WTC11 (cell line): ENCODE data around the gene NPLOC4. TPM values are rescaled to one million over a fixed set of nuclear protein-coding genes. Genes with fewer than 3 reads are reported as not detected.

Source experiments
- CREB1 ChIP-seq: sonication (generic); formaldehyde crosslinking; IDR thresholded peaks from 2 replicates; pipeline ENCODE4 v1.8.0; 2023; ENCODE audit warnings: mild to moderate bottlenecking, missing genetic modification reagents
- CREM ChIP-seq: sonication (generic); formaldehyde crosslinking; IDR thresholded peaks from 2 replicates; pipeline ENCODE4 v1.8.1; 2022; ENCODE audit warnings: mild to moderate bottlenecking, missing genetic modification reagents, moderate library complexity
- JUN ChIP-seq: sonication (generic); formaldehyde crosslinking; IDR thresholded peaks from 2 replicates; pipeline ENCODE4 v1.8.0; 2023; ENCODE audit warnings: mild to moderate bottlenecking, missing genetic modification reagents
- KAT7 ChIP-seq: sonication (generic); formaldehyde crosslinking; IDR thresholded peaks from 2 replicates; pipeline ENCODE4 v1.8.1; 2023; ENCODE audit warnings: missing genetic modification reagents, mild to moderate bottlenecking, borderline replicate concordance
- NFATC4 ChIP-seq: fragments of 250-450 bp; sonication (Bioruptor Pico); IDR thresholded peaks from 2 replicates; pipeline ENCODE4 v1.9.0; 2021; ENCODE audit warnings: mild to moderate bottlenecking
- NFE2L1 ChIP-seq: sonication (generic); formaldehyde crosslinking; IDR thresholded peaks from 2 replicates; pipeline ENCODE4 v1.8.1; 2023; ENCODE audit warnings: missing genetic modification reagents
- NFYB ChIP-seq: sonication (generic); formaldehyde crosslinking; conservative IDR thresholded peaks from 2 replicates; pipeline ENCODE4 v1.8.0; 2022; ENCODE audit warnings: low read depth, missing genetic modification reagents
- NR3C1 ChIP-seq: sonication (generic); formaldehyde crosslinking; conservative IDR thresholded peaks from 2 replicates; pipeline ENCODE4 v1.8.1; 2023; ENCODE audit warnings: low read depth, mild to moderate bottlenecking, missing genetic modification reagents
- OVOL2 ChIP-seq: fragments of 250-450 bp; sonication (Bioruptor Pico); IDR thresholded peaks from 2 replicates; pipeline ENCODE4 v1.9.0; 2021; ENCODE audit warnings: mild to moderate bottlenecking, borderline replicate concordance
- SP1 ChIP-seq: sonication (generic); formaldehyde crosslinking; conservative IDR thresholded peaks from 2 replicates; pipeline ENCODE4 v1.8.1; 2022; ENCODE audit warnings: missing genetic modification reagents
- TCF7 ChIP-seq: sonication (generic); formaldehyde crosslinking; IDR thresholded peaks from 2 replicates; pipeline ENCODE4 v1.8.0; 2022; ENCODE audit warnings: mild to moderate bottlenecking, low read depth, missing genetic modification reagents, moderate library complexity
- TEAD1 ChIP-seq: sonication (generic); formaldehyde crosslinking; IDR thresholded peaks from 2 replicates; pipeline ENCODE4 v1.8.0; 2022; ENCODE audit warnings: mild to moderate bottlenecking, missing genetic modification reagents
- TEAD4 ChIP-seq: sonication (generic); formaldehyde crosslinking; IDR thresholded peaks from 2 replicates; pipeline ENCODE4 v1.8.0; 2022; ENCODE audit warnings: mild to moderate bottlenecking, missing genetic modification reagents
- ZNF121 ChIP-seq: sonication (generic); formaldehyde crosslinking; IDR thresholded peaks from 2 replicates; pipeline ENCODE4 v1.8.0; 2023; ENCODE audit warnings: missing genetic modification reagents
- ZNF138 ChIP-seq: sonication (generic); formaldehyde crosslinking; conservative IDR thresholded peaks from 2 replicates; pipeline ENCODE4 v1.8.1; 2022; ENCODE audit warnings: mild to moderate bottlenecking, moderate library complexity, missing genetic modification reagents
- ZNF219 ChIP-seq: sonication (generic); formaldehyde crosslinking; IDR thresholded peaks from 2 replicates; pipeline ENCODE4 v1.8.0; 2023; ENCODE audit warnings: missing genetic modification reagents, mild to moderate bottlenecking, borderline replicate concordance
- ZNF232 ChIP-seq: sonication (generic); formaldehyde crosslinking; IDR thresholded peaks from 2 replicates; pipeline ENCODE4 v1.8.0; 2022; ENCODE audit warnings: mild to moderate bottlenecking, missing genetic modification reagents
- ZNF263 ChIP-seq: sonication (generic); formaldehyde crosslinking; IDR thresholded peaks from 2 replicates; pipeline ENCODE4 v1.8.1; 2022; ENCODE audit warnings: low read depth, mild to moderate bottlenecking, moderate library complexity, missing genetic modification reagents
- ZNF671 ChIP-seq: fragments of 250-450 bp; sonication (Bioruptor Pico); IDR thresholded peaks from 2 replicates; pipeline ENCODE4 v1.8.0; 2021; ENCODE audit warnings: mild to moderate bottlenecking
- total RNA-seq: library from RNA; stranded (reverse); gene quantifications from 3 replicates; pipeline ENCODE4 v1.2.3, GENCODE V29; 2021
- TF ChIP-seq, protein P1 (sequence below): sonication (generic); formaldehyde crosslinking; IDR thresholded peaks from 2 replicates; pipeline ENCODE4 v1.8.1; 2022; ENCODE audit warnings: low read depth, missing genetic modification reagents, borderline replicate concordance
- TF ChIP-seq, protein P2 (sequence below): sonication (generic); formaldehyde crosslinking; IDR thresholded peaks from 2 replicates; pipeline ENCODE4 v1.8.0; 2022; ENCODE audit warnings: mild to moderate bottlenecking, missing genetic modification reagents
- TF ChIP-seq, protein P3 (sequence below): fragments of 250-450 bp; sonication (Bioruptor Pico); IDR thresholded peaks from 2 replicates; pipeline ENCODE4 v2.1.2; 2022; ENCODE audit warnings: mild to moderate bottlenecking, moderate library complexity
- TF ChIP-seq, protein P4 (sequence below): fragments of 250-450 bp; sonication (Bioruptor Pico); IDR thresholded peaks from 2 replicates; pipeline ENCODE4 v1.9.0; 2021; ENCODE audit warnings: mild to moderate bottlenecking
- TF ChIP-seq, protein P5 (sequence below): sonication (generic); formaldehyde crosslinking; IDR thresholded peaks from 2 replicates; pipeline ENCODE4 v1.8.1; 2023; ENCODE audit warnings: mild to moderate bottlenecking, missing genetic modification reagents, moderate library complexity
- TF ChIP-seq, protein P6 (sequence below): sonication (generic); formaldehyde crosslinking; IDR thresholded peaks from 2 replicates; pipeline ENCODE4 v1.8.1; 2023; ENCODE audit warnings: mild to moderate bottlenecking, missing genetic modification reagents, borderline replicate concordance
- TF ChIP-seq, protein P7 (sequence below): fragments of 250-450 bp; sonication (Bioruptor Pico); conservative IDR thresholded peaks from 2 replicates; pipeline ENCODE4 v1.9.0; 2021; ENCODE audit warnings: mild to moderate bottlenecking

The NPLOC4 gene
- total RNA-seq, 1 experiment from 2014 or later, result 83.5 TPM

DNA sequence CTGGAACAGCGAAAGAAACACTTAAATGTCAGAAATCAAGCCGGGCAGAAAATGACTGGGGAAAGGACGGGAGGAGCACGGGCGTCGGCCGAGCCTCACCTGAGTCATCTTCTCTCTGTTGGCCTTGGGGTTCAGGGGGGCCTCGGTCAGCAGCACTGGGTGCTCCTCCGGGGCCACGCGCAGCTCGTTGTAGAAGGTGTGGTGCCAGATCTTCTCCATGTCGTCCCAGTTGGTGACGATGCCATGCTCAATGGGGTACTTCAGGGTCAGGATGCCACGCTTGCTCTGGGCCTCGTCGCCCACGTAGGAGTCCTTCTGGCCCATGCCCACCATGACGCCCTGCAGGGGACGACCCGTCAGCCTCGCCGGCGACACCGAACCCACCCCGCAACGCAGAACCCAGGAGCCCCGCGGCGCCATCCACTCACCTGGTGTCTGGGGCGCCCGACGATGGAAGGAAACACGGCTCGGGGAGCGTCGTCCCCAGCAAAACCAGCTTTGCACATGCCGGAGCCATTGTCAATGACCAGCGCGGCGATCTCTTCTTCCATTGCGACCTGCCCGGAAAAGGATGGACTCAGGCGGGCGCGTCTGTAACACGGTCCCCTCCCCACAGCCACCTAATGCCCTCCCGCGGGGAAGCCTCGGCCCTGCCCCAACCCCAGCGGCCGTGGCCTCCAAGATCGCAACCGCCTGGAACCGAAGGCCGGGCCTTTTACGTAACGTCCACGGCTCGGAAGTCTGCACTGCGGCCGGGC is 124.9 kb downstream of the NPLOC4 start (continued):
- TF ChIP-seq, protein P1, sequence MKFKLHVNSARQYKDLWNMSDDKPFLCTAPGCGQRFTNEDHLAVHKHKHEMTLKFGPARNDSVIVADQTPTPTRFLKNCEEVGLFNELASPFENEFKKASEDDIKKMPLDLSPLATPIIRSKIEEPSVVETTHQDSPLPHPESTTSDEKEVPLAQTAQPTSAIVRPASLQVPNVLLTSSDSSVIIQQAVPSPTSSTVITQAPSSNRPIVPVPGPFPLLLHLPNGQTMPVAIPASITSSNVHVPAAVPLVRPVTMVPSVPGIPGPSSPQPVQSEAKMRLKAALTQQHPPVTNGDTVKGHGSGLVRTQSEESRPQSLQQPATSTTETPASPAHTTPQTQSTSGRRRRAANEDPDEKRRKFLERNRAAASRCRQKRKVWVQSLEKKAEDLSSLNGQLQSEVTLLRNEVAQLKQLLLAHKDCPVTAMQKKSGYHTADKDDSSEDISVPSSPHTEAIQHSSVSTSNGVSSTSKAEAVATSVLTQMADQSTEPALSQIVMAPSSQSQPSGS, result no peak
- TF ChIP-seq TCF7 (no peak), ZNF263 (CRISPR knock-in tag) (no peak), ZNF671 (CRISPR knock-in tag) (peak; percentile 76), JUN (CRISPR knock-in tag) (no peak; the same call in 1 of the 2 replicates), CREB1 (CRISPR knock-in tag) (no peak), ZNF138 (CRISPR knock-in tag) (no peak), NFATC4 (CRISPR knock-in tag) (peak; percentile 89), TEAD4 (no peak), ZNF232 (no peak), ZNF121 (no peak), NFE2L1 (peak; percentile 54; the same call in 1 of the 2 replicates), NFYB (CRISPR knock-in tag) (no peak; the same call in 1 of the 2 replicates), OVOL2 (CRISPR knock-in tag) (no peak), NR3C1 (CRISPR knock-in tag) (no peak), CREM (CRISPR knock-in tag) (no peak), KAT7 (peak; percentile 25; the same call in 1 of the 2 replicates), SP1 (CRISPR knock-in tag) (no peak), ZNF219 (CRISPR knock-in tag) (no peak), TEAD1 (CRISPR knock-in tag) (no peak; the same call in 1 of the 2 replicates)
- TF ChIP-seq, protein P2, sequence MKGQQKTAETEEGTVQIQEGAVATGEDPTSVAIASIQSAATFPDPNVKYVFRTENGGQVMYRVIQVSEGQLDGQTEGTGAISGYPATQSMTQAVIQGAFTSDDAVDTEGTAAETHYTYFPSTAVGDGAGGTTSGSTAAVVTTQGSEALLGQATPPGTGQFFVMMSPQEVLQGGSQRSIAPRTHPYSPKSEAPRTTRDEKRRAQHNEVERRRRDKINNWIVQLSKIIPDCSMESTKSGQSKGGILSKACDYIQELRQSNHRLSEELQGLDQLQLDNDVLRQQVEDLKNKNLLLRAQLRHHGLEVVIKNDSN (CRISPR knock-in tag), result no peak
- TF ChIP-seq, protein P3, sequence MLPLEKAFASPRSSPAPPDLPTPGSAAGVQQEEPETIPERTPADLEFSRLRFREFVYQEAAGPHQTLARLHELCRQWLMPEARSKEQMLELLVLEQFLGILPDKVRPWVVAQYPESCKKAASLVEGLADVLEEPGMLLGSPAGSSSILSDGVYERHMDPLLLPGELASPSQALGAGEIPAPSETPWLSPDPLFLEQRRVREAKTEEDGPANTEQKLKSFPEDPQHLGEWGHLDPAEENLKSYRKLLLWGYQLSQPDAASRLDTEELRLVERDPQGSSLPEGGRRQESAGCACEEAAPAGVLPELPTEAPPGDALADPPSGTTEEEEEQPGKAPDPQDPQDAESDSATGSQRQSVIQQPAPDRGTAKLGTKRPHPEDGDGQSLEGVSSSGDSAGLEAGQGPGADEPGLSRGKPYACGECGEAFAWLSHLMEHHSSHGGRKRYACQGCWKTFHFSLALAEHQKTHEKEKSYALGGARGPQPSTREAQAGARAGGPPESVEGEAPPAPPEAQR (CRISPR knock-in tag), result no peak
- TF ChIP-seq, protein P4, sequence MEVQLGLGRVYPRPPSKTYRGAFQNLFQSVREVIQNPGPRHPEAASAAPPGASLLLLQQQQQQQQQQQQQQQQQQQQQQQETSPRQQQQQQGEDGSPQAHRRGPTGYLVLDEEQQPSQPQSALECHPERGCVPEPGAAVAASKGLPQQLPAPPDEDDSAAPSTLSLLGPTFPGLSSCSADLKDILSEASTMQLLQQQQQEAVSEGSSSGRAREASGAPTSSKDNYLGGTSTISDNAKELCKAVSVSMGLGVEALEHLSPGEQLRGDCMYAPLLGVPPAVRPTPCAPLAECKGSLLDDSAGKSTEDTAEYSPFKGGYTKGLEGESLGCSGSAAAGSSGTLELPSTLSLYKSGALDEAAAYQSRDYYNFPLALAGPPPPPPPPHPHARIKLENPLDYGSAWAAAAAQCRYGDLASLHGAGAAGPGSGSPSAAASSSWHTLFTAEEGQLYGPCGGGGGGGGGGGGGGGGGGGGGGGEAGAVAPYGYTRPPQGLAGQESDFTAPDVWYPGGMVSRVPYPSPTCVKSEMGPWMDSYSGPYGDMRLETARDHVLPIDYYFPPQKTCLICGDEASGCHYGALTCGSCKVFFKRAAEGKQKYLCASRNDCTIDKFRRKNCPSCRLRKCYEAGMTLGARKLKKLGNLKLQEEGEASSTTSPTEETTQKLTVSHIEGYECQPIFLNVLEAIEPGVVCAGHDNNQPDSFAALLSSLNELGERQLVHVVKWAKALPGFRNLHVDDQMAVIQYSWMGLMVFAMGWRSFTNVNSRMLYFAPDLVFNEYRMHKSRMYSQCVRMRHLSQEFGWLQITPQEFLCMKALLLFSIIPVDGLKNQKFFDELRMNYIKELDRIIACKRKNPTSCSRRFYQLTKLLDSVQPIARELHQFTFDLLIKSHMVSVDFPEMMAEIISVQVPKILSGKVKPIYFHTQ (CRISPR knock-in tag), result peak; percentile 84; the same call in 1 of the 2 replicates
- TF ChIP-seq, protein P5, sequence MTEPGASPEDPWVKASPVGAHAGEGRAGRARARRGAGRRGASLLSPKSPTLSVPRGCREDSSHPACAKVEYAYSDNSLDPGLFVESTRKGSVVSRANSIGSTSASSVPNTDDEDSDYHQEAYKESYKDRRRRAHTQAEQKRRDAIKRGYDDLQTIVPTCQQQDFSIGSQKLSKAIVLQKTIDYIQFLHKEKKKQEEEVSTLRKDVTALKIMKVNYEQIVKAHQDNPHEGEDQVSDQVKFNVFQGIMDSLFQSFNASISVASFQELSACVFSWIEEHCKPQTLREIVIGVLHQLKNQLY (CRISPR knock-in tag), result 0 out of 2 replicates have a peak, but pooled peaks have one; percentile 68
- TF ChIP-seq, protein P6, sequence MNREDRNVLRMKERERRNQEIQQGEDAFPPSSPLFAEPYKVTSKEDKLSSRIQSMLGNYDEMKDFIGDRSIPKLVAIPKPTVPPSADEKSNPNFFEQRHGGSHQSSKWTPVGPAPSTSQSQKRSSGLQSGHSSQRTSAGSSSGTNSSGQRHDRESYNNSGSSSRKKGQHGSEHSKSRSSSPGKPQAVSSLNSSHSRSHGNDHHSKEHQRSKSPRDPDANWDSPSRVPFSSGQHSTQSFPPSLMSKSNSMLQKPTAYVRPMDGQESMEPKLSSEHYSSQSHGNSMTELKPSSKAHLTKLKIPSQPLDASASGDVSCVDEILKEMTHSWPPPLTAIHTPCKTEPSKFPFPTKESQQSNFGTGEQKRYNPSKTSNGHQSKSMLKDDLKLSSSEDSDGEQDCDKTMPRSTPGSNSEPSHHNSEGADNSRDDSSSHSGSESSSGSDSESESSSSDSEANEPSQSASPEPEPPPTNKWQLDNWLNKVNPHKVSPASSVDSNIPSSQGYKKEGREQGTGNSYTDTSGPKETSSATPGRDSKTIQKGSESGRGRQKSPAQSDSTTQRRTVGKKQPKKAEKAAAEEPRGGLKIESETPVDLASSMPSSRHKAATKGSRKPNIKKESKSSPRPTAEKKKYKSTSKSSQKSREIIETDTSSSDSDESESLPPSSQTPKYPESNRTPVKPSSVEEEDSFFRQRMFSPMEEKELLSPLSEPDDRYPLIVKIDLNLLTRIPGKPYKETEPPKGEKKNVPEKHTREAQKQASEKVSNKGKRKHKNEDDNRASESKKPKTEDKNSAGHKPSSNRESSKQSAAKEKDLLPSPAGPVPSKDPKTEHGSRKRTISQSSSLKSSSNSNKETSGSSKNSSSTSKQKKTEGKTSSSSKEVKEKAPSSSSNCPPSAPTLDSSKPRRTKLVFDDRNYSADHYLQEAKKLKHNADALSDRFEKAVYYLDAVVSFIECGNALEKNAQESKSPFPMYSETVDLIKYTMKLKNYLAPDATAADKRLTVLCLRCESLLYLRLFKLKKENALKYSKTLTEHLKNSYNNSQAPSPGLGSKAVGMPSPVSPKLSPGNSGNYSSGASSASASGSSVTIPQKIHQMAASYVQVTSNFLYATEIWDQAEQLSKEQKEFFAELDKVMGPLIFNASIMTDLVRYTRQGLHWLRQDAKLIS (CRISPR knock-in tag), result no peak; the same call in 1 of the 2 replicates
- TF ChIP-seq, protein P7, sequence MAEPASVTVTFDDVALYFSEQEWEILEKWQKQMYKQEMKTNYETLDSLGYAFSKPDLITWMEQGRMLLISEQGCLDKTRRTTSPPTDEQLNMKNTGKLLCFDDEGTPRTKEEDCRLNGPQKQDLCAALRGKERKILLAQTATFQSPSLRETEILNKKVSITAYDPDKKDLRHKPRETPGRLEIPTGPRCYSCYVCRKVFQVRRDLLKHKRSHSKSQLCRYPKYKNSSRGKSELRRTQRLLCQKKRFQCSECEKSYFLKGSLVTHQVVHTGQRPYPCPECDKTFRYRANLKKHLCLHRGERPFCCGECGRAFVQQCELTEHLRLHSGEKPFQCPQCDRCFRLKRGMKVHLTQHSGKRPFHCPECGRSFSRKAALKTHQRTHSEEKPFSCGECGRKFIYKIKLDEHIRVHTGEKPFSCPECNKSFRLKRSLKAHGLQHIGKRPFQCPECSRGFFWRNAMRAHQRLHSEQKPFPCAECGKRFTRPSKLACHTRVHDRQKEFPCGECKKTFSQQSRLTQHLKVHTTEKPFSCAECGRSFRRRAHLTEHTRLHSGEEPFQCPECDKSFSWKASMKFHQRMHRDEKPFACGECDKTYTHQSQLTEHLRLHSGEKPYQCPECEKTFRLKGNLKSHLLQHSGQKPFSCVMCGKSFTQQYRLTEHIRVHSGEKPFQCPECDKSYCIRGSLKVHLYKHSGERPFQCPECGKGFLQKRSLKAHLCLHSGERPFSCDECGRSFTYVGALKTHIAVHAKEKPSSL (CRISPR knock-in tag), result peak; percentile 85; the same call in 1 of the 2 replicates
